HG03103 (cell line): ENCODE results near the gene SLC25A51.
"Not testable (repeated sequence)": the region's sequence is repeated elsewhere in the genome, so short reads cannot be mapped to it uniquely, and the experiment has no call there.

Source experiments
- ATAC-seq: cut with Tn5 transposase; IDR thresholded peaks from one replicate; pipeline ENCODE4 v1.9.1; 2021; ENCODE audit warnings: low read depth; ENCODE audit not compliant: unreplicated experiment

Gene SLC25A51

GRCh38 chr9:37906312-37907239, 2.6 kb upstream of the SLC25A51 start:
- no peak for ATAC-seq

GRCh38 chr9:37905776-37906175, 1.8 kb upstream of the SLC25A51 start:
- ATAC-seq = no peak

- ATAC-seq = no peak
Observed at GRCh38 chr9:37905131-37905505, 1.2 kb upstream of the SLC25A51 start.

DNA sequence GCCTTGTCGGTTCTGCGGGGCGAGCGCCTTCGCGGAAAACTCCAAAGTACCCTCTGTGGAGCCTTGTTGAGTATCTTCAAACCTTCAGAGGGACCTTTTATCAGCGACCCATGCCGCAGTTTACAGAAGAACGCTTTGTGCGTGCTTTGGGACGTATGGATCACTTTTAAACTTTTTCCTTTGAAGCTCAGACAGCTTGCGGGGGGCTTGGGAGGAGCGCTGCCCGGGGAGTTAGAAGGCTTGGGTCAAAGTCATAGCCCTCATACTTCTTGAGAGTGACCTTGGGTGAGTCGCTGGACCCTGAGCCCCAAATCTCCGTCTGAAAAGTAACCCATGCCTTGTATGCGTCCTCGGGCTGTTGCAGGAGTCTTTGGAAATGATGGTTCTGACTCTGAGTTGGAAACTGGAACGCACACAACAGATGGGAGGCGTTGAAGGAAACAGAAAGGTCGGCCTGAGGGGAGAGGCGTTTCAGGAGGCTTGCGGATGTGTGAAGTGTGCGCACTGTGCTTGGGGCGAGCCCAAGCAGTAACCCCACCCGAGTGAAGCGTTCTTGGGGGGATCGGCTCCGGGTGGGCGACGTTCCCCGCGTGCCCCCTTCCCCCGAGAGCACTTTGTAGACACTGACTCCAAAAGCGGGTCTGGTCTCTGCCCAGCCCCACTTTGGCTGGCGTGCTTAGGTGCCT, 661 bp upstream of the SLC25A51 start:
- ATAC-seq = no peak

DNA sequence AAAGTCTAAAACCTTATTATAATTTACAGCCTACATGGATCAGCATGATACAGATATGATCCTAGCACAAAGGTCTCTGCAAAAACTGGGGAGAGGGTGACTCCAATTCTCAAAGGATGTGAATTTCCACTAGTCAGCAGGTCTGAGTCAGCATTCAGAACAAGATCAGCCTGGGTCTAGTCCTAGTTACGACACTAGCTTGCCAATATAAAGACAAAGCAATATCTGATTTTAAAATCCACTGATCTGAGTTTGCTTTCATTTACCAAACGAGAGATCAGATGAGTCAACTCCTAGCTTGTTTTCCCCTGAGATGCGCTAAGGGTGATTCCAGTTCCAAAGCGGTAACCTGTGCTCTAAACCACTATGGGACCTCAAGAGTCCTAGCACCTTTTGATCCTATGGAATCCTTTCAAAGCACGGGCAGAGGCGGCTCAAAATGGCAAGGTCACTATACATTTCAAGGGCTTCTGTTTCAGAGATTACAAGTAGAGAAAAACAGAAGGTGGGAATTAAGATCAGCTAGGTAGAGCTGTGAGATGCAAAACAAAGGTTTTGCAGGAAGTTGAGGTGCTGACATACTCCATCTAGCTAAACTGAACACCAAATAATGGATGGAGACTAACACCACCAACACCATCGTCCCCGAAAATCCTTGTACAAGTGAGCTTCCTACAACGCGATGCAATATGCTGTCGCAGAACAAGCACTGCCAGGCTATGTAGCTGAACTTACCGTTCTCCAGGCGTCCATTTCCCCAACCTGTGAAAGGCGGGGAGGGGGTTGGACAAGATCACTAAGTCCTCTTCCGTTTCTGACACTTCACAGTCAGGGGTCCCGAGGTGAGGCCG, 906 bp downstream of the SLC25A51 start:
- peak; percentile 0 for ATAC-seq

- no peak for ATAC-seq
Observed at GRCh38 chr9:37902131-37902530, 1.8 kb downstream of the SLC25A51 start.

DNA sequence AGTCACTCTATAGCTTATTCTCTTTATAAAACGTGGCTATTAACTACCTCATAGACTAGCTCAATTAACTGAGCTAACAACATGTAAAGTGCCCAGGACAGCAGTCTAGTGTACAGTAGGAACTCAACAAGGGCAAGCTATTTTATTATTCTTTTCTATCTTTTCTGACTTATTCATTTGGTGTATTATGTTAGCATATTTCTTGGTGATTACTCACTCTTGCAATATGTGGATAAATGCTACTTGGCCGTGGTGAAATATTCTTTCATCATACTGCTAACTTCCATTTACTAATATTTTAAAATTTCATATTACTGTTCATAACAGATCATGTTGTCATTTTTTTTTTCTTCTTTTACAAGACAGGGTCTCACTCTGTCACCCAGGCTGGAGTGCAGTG, 4.9 kb downstream of the SLC25A51 start:
- no peak for ATAC-seq

GRCh38 chr9:37897665-37898064, 6.3 kb downstream of the SLC25A51 start:
- ATAC-seq = no peak

DNA sequence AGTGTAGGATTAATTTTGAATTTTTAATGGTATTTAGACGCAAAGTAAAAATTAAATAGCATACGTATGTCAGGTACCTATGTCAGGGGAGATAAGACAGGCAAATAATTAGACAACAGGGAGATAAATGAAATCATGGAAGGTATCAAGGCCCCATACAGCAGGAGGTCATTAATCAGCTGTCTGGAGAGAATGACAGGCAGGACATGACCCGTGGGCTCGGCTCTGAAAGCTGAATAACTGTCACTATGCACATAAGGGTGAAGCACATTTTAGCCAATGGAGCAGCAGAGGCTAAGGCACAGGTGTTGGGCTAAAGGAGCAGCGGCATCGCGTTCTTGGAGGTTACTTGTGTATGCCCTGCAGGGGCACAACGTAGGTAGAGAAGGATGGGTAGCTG, 11.9 kb downstream of the SLC25A51 start:
- no peak for ATAC-seq

DNA sequence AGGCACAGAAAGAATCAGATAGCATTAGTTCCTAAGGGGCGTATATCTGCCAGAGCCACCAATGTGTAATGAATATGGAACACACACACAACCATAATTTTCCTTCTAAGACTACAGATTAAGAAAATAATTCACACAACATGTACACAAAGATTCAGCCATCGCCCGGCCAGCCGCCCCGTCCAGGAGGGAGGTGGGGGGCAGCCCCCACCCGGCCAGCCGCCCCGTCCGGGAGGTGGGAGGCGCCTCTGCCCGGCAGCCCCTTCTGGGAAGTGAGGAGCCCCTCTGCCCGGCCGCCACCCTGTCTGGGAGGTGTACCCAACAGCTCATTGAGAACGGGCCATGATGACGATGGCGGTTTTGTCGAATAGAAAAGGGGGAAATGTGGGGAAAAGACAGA, 12.9 kb downstream of the SLC25A51 start:
- not testable (repeated sequence) for ATAC-seq

DNA sequence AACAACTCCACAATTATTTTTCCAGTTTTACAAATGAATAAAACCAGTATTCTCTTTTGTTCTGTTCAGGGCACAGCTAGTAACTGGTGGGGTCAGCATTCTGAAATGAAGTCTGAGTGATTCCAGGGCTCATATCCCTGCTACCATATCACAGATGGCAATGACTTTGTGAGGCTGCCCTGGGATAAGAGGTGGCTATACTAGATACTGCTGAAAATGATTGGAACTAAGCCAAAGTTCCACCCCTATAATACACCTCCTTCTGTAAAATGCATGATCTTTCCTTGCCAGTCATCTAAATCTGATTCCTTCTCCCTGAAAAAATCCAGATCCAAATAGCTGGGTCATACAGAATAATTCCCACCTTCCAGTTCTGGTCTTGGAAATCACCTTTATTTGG, 14.4 kb downstream of the SLC25A51 start:
- ATAC-seq = no peak

GRCh38 chr9:37887977-37888583, 15.8 kb downstream of the SLC25A51 start:
- not testable (repeated sequence) for ATAC-seq

DNA sequence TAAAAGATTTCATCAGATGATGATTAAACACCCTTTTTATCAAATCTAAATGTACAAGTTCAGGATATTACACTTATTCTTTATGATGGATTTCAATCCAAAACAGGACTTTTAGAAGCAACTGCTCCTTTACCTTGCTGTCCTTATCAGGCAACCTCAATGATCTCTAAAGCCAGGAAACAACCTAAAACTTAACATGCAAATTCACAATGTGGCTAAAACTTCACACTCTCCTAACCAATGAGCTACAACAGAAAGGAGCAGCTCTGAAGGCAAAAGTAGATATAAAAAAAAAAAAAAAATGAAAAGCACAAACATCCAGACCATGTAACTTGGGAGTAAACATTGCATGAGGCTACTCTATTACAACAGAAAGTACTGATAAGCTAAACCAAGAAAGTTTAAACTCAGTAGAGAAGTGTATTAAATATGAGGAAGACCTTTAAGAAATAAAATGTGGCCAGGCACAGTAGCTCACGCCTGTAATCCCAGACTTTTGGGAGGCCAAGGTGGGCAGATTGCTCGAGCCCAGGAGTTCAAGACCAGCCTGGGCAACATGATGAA, 22.9 kb downstream of the SLC25A51 start:
- no peak for ATAC-seq

GRCh38 chr9:37876376-37876775, 27.6 kb downstream of the SLC25A51 start:
- no peak for ATAC-seq

DNA sequence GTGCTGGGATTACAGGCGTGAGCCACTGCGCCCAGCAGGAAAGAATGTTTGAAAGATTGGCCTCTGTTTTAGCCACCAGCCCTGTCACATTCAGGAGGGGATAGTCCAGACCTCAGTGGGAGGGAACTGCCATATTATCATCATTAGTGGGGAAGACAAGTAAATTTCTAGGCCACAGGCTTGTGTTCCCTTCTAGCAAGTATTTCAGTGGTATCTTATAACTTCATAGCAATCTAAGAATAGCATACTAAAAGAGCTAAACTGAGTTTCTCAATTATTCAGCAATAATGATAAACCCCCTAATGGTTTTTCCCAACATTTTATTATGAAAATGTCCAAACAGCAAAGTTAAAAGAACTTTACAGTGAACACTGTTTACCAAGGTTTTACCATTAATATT, 30.0 kb downstream of the SLC25A51 start:
- no peak for ATAC-seq

- no peak for ATAC-seq
Observed at GRCh38 chr9:37870799-37871176, 33.1 kb downstream of the SLC25A51 start.

- ATAC-seq = no peak
Observed at GRCh38 chr9:37870081-37870798, 33.7 kb downstream of the SLC25A51 start.

DNA sequence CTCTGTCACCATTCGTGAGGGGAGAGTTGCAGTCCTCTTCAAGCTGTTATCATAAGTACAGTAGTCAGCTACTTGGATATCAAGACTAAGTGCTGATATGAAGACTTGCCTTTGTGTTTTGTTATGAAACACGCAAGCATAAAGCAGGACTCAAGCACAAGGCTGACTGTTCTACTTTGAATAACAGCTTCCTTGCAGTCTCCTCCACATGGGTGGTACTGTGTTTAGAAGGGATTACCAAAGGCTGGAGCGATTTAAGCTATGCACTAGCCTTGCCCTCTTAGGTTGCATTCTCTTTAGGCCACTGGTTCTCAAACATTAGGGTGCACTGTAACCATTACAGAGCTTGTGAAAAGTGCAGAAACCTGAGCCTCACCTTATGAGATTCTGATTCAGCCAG, 41.4 kb downstream of the SLC25A51 start:
- ATAC-seq = no peak

DNA sequence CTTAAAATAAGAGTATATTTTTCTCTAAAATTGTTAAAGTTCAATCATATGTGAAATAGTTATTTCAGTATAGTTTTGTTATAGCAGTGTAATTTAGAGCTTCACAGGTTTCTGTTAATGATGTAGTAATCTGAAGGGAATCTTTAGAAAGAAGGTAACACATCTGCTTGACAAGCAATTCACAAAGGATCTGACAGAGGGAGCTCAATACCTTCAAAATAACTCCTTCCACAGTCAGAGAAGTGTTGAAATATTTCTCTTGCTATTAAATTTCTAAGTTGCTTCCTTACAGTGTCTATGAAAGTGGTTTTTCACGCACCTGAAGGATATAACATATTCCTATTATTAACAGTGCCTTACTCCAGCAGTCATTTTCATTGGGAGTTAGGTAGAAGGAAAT, 44.9 kb downstream of the SLC25A51 start:
- no peak for ATAC-seq

DNA sequence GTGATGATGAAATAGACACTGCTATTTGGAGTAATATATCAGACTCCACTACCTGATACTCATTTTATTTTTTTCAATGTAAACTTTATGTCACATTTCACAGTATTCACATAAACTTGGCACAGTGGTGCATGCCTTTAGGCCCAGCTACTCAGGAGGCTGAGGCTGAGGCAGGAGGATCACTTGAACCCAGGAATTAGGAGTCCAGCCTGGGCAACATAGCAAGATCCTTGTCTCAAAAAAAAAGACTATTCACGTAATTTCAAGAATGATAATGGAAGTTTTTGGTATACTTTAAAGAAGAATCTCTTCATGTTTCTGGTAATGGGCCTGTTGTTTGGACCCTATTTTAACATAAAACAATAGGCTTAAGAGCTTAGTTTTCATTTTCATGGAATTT, 47.4 kb downstream of the SLC25A51 start:
- ATAC-seq = no peak
